Measurements from ENCODE around the gene ZNF460. TPM values are rescaled to one million over a fixed set of nuclear protein-coding genes. Genes with fewer than 3 reads are reported as not detected.

ZNF460 gene
- total RNA-seq, 1 donor from 2014 or later, result 37.4 TPM

GRCh38 chr19:57279418-57280164 is 694 bp upstream of the ZNF460 start:
- DNase-seq (ENCODE audit: low read depth in 2 of 2), result peak; percentile 91 to 97

- DNase-seq (ENCODE audit: low read depth in 2 of 2), result peak in 1 of 2 donors; percentile 57
These were observed 696 bp downstream of the ZNF460 start for GRCh38 chr19:57280962-57281400.

GRCh38 chr19:57282011-57282643 is 1.8 kb downstream of the ZNF460 start:
- DNase-seq (ENCODE audit: low read depth in 2 of 2), result no peak

- no peak for DNase-seq (ENCODE audit: low read depth in 2 of 2)
These were observed 8.1 kb downstream of the ZNF460 start for GRCh38 chr19:57288373-57288772.

- no peak for DNase-seq (ENCODE audit: low read depth in 2 of 2)
These were observed 10.7 kb downstream of the ZNF460 start for GRCh38 chr19:57290970-57291369.

GRCh38 chr19:57292547-57292946 is 12.3 kb downstream of the ZNF460 start:
- DNase-seq (ENCODE audit: low read depth in 2 of 2), result no peak

GRCh38 chr19:57293719-57294118 is 13.4 kb downstream of the ZNF460 start:
- DNase-seq (ENCODE audit: low read depth in 2 of 2), result no peak

GRCh38 chr19:57302020-57302465 is 21.8 kb downstream of the ZNF460 start:
- no peak for DNase-seq (ENCODE audit: low read depth in 2 of 2)

GRCh38 chr19:57302727-57303401 is 22.6 kb downstream of the ZNF460 start:
- no peak for DNase-seq (ENCODE audit: low read depth in 2 of 2)

- no peak for DNase-seq (ENCODE audit: low read depth in 2 of 2)
These were observed 24.8 kb downstream of the ZNF460 start for GRCh38 chr19:57305056-57305455.

GRCh38 chr19:57308514-57308913 is 28.2 kb downstream of the ZNF460 start:
- DNase-seq (ENCODE audit: low read depth in 2 of 2), result no peak

GRCh38 chr19:57310792-57311191 is 30.5 kb downstream of the ZNF460 start:
- no peak for DNase-seq (ENCODE audit: low read depth in 2 of 2)

- DNase-seq (ENCODE audit: low read depth in 2 of 2), result no peak
These were observed 33.9 kb downstream of the ZNF460 start for GRCh38 chr19:57314146-57314545.

- DNase-seq (ENCODE audit: low read depth in 2 of 2), result no peak
These were observed 37.2 kb downstream of the ZNF460 start for GRCh38 chr19:57317503-57317902.

GRCh38 chr19:57319869-57320179 is 39.5 kb downstream of the ZNF460 start:
- no peak for DNase-seq (ENCODE audit: low read depth in 2 of 2)

GRCh38 chr19:57320180-57321084 is 40.1 kb downstream of the ZNF460 start, which contains the start of gene ZNF543:
Gene ZNF543, plus strand, starts transcription at chr19:57320472. Its CDS starts 382 bp downstream, at chr19:57320854.
- peak; percentile 91 to 97 for DNase-seq (ENCODE audit: low read depth in 2 of 2)

GRCh38 chr19:57321116-57321515 is 40.8 kb downstream of the ZNF460 start:
- no peak for DNase-seq (ENCODE audit: low read depth in 2 of 2)

GRCh38 chr19:57321751-57322150 is 41.5 kb downstream of the ZNF460 start:
- no peak for DNase-seq (ENCODE audit: low read depth in 2 of 2)

- no peak for DNase-seq (ENCODE audit: low read depth in 2 of 2)
These were observed 44.7 kb downstream of the ZNF460 start for GRCh38 chr19:57324992-57325391.

- DNase-seq (ENCODE audit: low read depth in 2 of 2), result no peak
These were observed 47.7 kb downstream of the ZNF460 start for GRCh38 chr19:57327993-57328392.

GRCh38 chr19:57334191-57334590 is 53.9 kb downstream of the ZNF460 start:
- no peak for DNase-seq (ENCODE audit: low read depth in 2 of 2)

Measured in dermis microvascular lymphatic vessel endothelial cell (primary cell).